SU-DHL-6 (cell line): ENCODE results near the gene OSM.

Source experiments
- CTCF ChIP-seq: fragments of 200-600 bp; sonication (generic); IDR thresholded peaks from one replicate; pipeline ENCODE4 v1.5.1; 2017; ENCODE audit warnings: antibody characterized with exemption, mild to moderate bottlenecking, low read length, moderate library complexity; ENCODE audit not compliant: insufficient read depth, poor library complexity, severe bottlenecking
- EZH2phosphoT487 ChIP-seq: fragments of 200-600 bp; sonication (generic), shearing (Covaris generic); conservative IDR thresholded peaks from 2 replicates; pipeline ENCODE4 v1.6.1; 2018; ENCODE audit warnings: mild to moderate bottlenecking, antibody characterized with exemption, low read length, moderate library complexity, mixed read lengths

GRCh38 chr22:30284666-30285065 is 18.0 kb upstream of the OSM start:
- TF ChIP-seq CTCF (no peak), EZH2phosphoT487 (no peak)
